Measurements from ENCODE around the gene UPF3B. TPM values are rescaled to one million over a fixed set of nuclear protein-coding genes. Genes with fewer than 3 reads are reported as not detected.
"Not testable (repeated sequence)": the region's sequence is repeated elsewhere in the genome, so short reads cannot be mapped to it uniquely, and the experiment has no call there.

The UPF3B gene
- total RNA-seq, 4 donors from 2014 or later: 4.7 to 6.3 (median 5.7) TPM

GRCh38 chrX:119817130-119817690 is 35.6 kb downstream of the UPF3B start:
- H3K27ac ChIP-seq: no peak overlapping the region
- in situ Hi-C loops (cut with MboI; ENCODE audit: low sequenced_read_pairs in 4 of 4): no loop called here
- TF ChIP-seq CTCF (IDR thresholded peaks at IDR 0.05 in 4 of 5, conservative IDR thresholded peaks at IDR 0.05 in 1 of 5) (no peak), POLR2A (IDR thresholded peaks at IDR 0.05) (no peak)

GRCh38 chrX:119816300-119816699 is 36.5 kb downstream of the UPF3B start:
- Histone ChIP-seq H3K27ac (no peak overlapping the region), H3K27me3 (no peaks in the 10 kb centered on the region), H3K9me3 (no peaks in the 10 kb centered on the region), H3K36me3 (no peaks in the 10 kb centered on the region), H3K4me1 (no peaks in the 10 kb centered on the region), H3K4me3 (no peak overlapping the region)
- TF ChIP-seq CTCF (IDR thresholded peaks at IDR 0.05 in 4 of 5, conservative IDR thresholded peaks at IDR 0.05 in 1 of 5) (no peak), POLR2A (IDR thresholded peaks at IDR 0.05) (no peak)
- ATAC-seq: no peak
- in situ Hi-C loops (cut with MboI; ENCODE audit: low sequenced_read_pairs in 4 of 4): no loop called here
- intact Hi-C loops (cut with DNase I; ENCODE audit: low total_unique reads): no loop called here
- no peak for DNase-seq

More at GRCh38 chrX:119817130-119817690, 35.6 kb downstream of the UPF3B start:
- no peak for DNase-seq
- ATAC-seq: no peak
- H3K36me3 ChIP-seq: no peaks in the 10 kb centered on the region
- no peaks in the 10 kb centered on the region for H3K9me3 ChIP-seq
- H3K27me3 ChIP-seq: no peaks in the 10 kb centered on the region
- intact Hi-C loops (cut with DNase I; ENCODE audit: low total_unique reads): no loop called here
- no peak overlapping the region for H3K4me3 ChIP-seq
- H3K4me1 ChIP-seq: no peaks in the 10 kb centered on the region

- intact Hi-C loops (cut with DNase I; ENCODE audit: low total_unique reads) (no loop called here), in situ Hi-C loops (cut with MboI; ENCODE audit: low sequenced_read_pairs in 4 of 4) (no loop called here)
- no peak for ATAC-seq
Observed at GRCh38 chrX:119809185-119809666, 43.5 kb downstream of the UPF3B start.

GRCh38 chrX:119808461-119808860 is 44.3 kb downstream of the UPF3B start:
- H3K27ac ChIP-seq; DNase-seq; H3K36me3 ChIP-seq; H3K9me3 ChIP-seq; H3K4me3 ChIP-seq; H3K27me3 ChIP-seq; ATAC-seq; H3K4me1 ChIP-seq; in situ Hi-C loops (cut with MboI; ENCODE audit: low sequenced_read_pairs in 4 of 4); intact Hi-C loops (cut with DNase I; ENCODE audit: low total_unique reads): not testable (repeated sequence)

More at GRCh38 chrX:119809185-119809666, 43.5 kb downstream of the UPF3B start:
- Histone ChIP-seq H3K27me3 (no peaks in the 10 kb centered on the region), H3K27ac (no peak overlapping the region), H3K36me3 (no peaks in the 10 kb centered on the region), H3K4me3 (no peak overlapping the region), H3K4me1 (no peaks in the 10 kb centered on the region), H3K9me3 (no peaks in the 10 kb centered on the region)
- TF ChIP-seq POLR2A (IDR thresholded peaks at IDR 0.05) (no peak), CTCF (IDR thresholded peaks at IDR 0.05 in 4 of 5, conservative IDR thresholded peaks at IDR 0.05 in 1 of 5) (no peak)
- DNase-seq: no peak

GRCh38 chrX:119802546-119802945 is 50.2 kb downstream of the UPF3B start:
- H3K9me3 ChIP-seq: no peaks in the 10 kb centered on the region
- no peaks in the 10 kb centered on the region for H3K4me1 ChIP-seq
- intact Hi-C loops (cut with DNase I; ENCODE audit: low total_unique reads) (no loop called here), in situ Hi-C loops (cut with MboI; ENCODE audit: low sequenced_read_pairs in 4 of 4) (no loop called here)
- DNase-seq (no peak), ATAC-seq (no peak)
- no peak overlapping the region for H3K4me3 ChIP-seq
- H3K27ac ChIP-seq: no peak overlapping the region
- TF ChIP-seq CTCF (IDR thresholded peaks at IDR 0.05 in 4 of 5, conservative IDR thresholded peaks at IDR 0.05 in 1 of 5): no peak
- TF ChIP-seq POLR2A (IDR thresholded peaks at IDR 0.05): no peak
- H3K27me3 ChIP-seq: no peaks in the 10 kb centered on the region
- no peaks in the 10 kb centered on the region for H3K36me3 ChIP-seq

All from gastrocnemius medialis (tissue), 4 donors.